ENCODE measurements around the gene NPIPB9. TPM values are rescaled to one million over a fixed set of nuclear protein-coding genes. Genes with fewer than 3 reads are reported as not detected.
A peak's percentile ranks its signal among the peaks of the same experiment; 100 is the strongest.
"Not testable (repeated sequence)": the region's sequence is repeated elsewhere in the genome, so short reads cannot be mapped to it uniquely, and the experiment has no call there.

The NPIPB9 gene
- total RNA-seq, 4 donors from 2014 or later = 3.9 to 22.2 TPM; not detected in 2

GRCh38 chr16:28802235-28803019 is 50.8 kb downstream of the NPIPB9 start:
- not testable (repeated sequence) for H3K27ac ChIP-seq, H3K27me3 ChIP-seq, H3K9me3 ChIP-seq, H3K4me1 ChIP-seq, H3K36me3 ChIP-seq
- H3K4me3 ChIP-seq = peak overlapping the region in 3 of 4 donors; percentile 18 to 40 (median 30)
- peak in 2 of 3 donors; percentile 23 to 79 for DNase-seq
- peak in 5 of 6 experiments; percentile 4 to 63 (median 49) for TF ChIP-seq CTCF (IDR thresholded peaks at IDR 0.05)

GRCh38 chr16:28807445-28808120 is 56.0 kb downstream of the NPIPB9 start:
- H3K4me1 ChIP-seq, H3K9me3 ChIP-seq, H3K36me3 ChIP-seq, DNase-seq, H3K27ac ChIP-seq, H3K4me3 ChIP-seq, H3K27me3 ChIP-seq: not testable (repeated sequence)

- peak in 1 of 3 donors; percentile 85 for DNase-seq
- Histone ChIP-seq H3K27ac (peak overlapping the region in 3 of 4 donors; percentile 62 to 91 (median 82)), H3K9me3 (no peaks in the 10 kb centered on the region), H3K36me3 (no peaks in the 10 kb centered on the region), H3K4me1 (peaks cover 0 to 10% (median 0%) of the 10 kb centered on the region in 4 donors), H3K4me3 (peak overlapping the region in 1 of 4 donors; percentile 18), H3K27me3 (no peaks in the 10 kb centered on the region)
- TF ChIP-seq CTCF (IDR thresholded peaks at IDR 0.05) = no peak
- TF ChIP-seq POLR2A (IDR thresholded peaks at IDR 0.05) = no peak
Observed at GRCh38 chr16:28820016-28820415, 68.4 kb downstream of the NPIPB9 start.

- peaks cover 0 to 15% (median under 1%) of the 10 kb centered on the region in 4 donors for H3K4me1 ChIP-seq
- H3K36me3 ChIP-seq, H3K27me3 ChIP-seq, DNase-seq, H3K9me3 ChIP-seq: not testable (repeated sequence)
- peak overlapping the region in 1 of 4 donors; percentile 18 for H3K4me3 ChIP-seq
- H3K27ac ChIP-seq = peak overlapping the region in 3 of 4 donors; percentile 62 to 91 (median 82)
Observed at GRCh38 chr16:28820546-28820945, 69.0 kb downstream of the NPIPB9 start.

- no peaks in the 10 kb centered on the region for H3K27me3 ChIP-seq
- no peak for TF ChIP-seq POLR2A (IDR thresholded peaks at IDR 0.05)
- TF ChIP-seq CTCF (IDR thresholded peaks at IDR 0.05) = no peak
- no peaks in the 10 kb centered on the region for H3K9me3 ChIP-seq
- H3K36me3 ChIP-seq = peaks cover 0 to 16% (median 0%) of the 10 kb centered on the region in 3 donors
- peaks cover 0 to 17% (median 4%) of the 10 kb centered on the region in 4 donors for H3K4me1 ChIP-seq
- peak overlapping the region; percentile 93 to 100 (median 100) for H3K27ac ChIP-seq
- DNase-seq = no peak
- peak overlapping the region; percentile 81 to 100 (median 93) for H3K4me3 ChIP-seq
Observed at GRCh38 chr16:28821874-28822519, 70.4 kb downstream of the NPIPB9 start.

Small RNAs within 50 kb of the gene (small RNA-seq; reads per million reads assigned to genes)
- 0 reads per million in 2 donors for gene MIR6862-2

Other genes with a start within 250 kb of the NPIPB9 start
- not detected for gene IL27, start 245.0 kb upstream of the NPIPB9 start, total RNA-seq
- gene NUPR1, start 212.8 kb upstream of the NPIPB9 start, total RNA-seq = 10 to 100 TPM in 1 of 4 donors, 1 to 10 TPM in 3; 1.6 to 11.9 (median 6.3) TPM
- 100 to 1,000 TPM in 1 of 4 donors, 10 to 100 TPM in 3; 27.3 to 117 (median 45.6) TPM for gene SGF29, start 197.9 kb upstream of the NPIPB9 start, total RNA-seq
- 100 to 1,000 TPM in 3 of 4 donors, 10 to 100 TPM in 1; 26.4 to 241 (median 178) TPM for gene SULT1A2, start 154.7 kb upstream of the NPIPB9 start, total RNA-seq
- gene SULT1A1, start 141.7 kb upstream of the NPIPB9 start, total RNA-seq = 100 to 1,000 TPM; 120 to 959 (median 337) TPM
- 1 to 10 TPM in 2 of 4 donors, under 1 TPM in 1, not detected in 1; 0.85 to 2.1 (median 1.3) TPM for gene NPIPB8, start 113.7 kb upstream of the NPIPB9 start, total RNA-seq
- gene EIF3C, start 40.3 kb upstream of the NPIPB9 start, total RNA-seq = 100 to 1,000 TPM; 157 to 700 (median 233) TPM
- gene ATXN2L, start 71.2 kb downstream of the NPIPB9 start, total RNA-seq = 100 to 1,000 TPM in 3 of 4 donors, 10 to 100 TPM in 1; 93.9 to 208 (median 160) TPM
- 100 to 1,000 TPM; 125 to 157 (median 131) TPM for gene TUFM, start 94.6 kb downstream of the NPIPB9 start, total RNA-seq
- 10 to 100 TPM; 34.7 to 94.9 (median 78.8) TPM for gene SH2B1, start 112.1 kb downstream of the NPIPB9 start, total RNA-seq
- 100 to 1,000 TPM in 1 of 4 donors, 1 to 10 TPM in 1, under 1 TPM in 1, not detected in 1; 0.35 to 142 (median 2.0) TPM for gene ATP2A1, start 126.7 kb downstream of the NPIPB9 start, total RNA-seq
- gene RABEP2, start 173.5 kb downstream of the NPIPB9 start, total RNA-seq = 100 to 1,000 TPM in 3 of 4 donors, 10 to 100 TPM in 1; 70.6 to 394 (median 120) TPM
- 10 to 100 TPM in 1 of 4 donors, 1 to 10 TPM in 1, not detected in 2; 6.3 to 85.8 TPM for gene CD19, start 180.2 kb downstream of the NPIPB9 start, total RNA-seq
- 10 to 100 TPM; 53.8 to 86.5 (median 79.6) TPM for gene NFATC2IP, start 199.2 kb downstream of the NPIPB9 start, total RNA-seq
- 10 to 100 TPM; 30.5 to 49.7 (median 36.3) TPM for gene SPNS1, start 223.0 kb downstream of the NPIPB9 start, total RNA-seq
- gene LAT, start 233.3 kb downstream of the NPIPB9 start, total RNA-seq = 10 to 100 TPM; 10.5 to 52.0 (median 15.9) TPM